Endothelial cell of umbilical vein (primary cell): ENCODE results near the gene SLIT2. TPM values are rescaled to one million over a fixed set of nuclear protein-coding genes. Genes with fewer than 3 reads are reported as not detected.

Experiments used
- BruUV-seq: library from RNA; stranded (reverse); fragments of 400-500 nt; replicated peaks from 2 replicates; lab custom pipeline; 2021; lab: Mats Ljungman, UMichigan
- CTCF ChIA-PET: fragments of 300-600, 350-600 bp; sonication (Branson Sonifier 250); formaldehyde crosslinking; loops from one replicate; lab custom pipeline; 2021; ENCODE audit warnings: antibody characterized with exemption, inconsistent platforms; lab: Charles Lee
- POLR2A ChIA-PET: fragments of 300-600, 350-600 bp; sonication (Branson Sonifier 250); formaldehyde crosslinking; loops from one replicate; lab custom pipeline; 2021; ENCODE audit warnings: antibody characterized with exemption, inconsistent platforms; lab: Charles Lee
- DNase-seq: peaks from one replicate; pipeline ENCODE4 v3.0.0-alpha.2; 2011; ENCODE audit warnings: low read depth, low spot score
- FAIRE-seq: peaks from 2 replicates; lab custom pipeline; 2011; peaks lifted over from hg19 to GRCh38; lab: Jason Lieb, UNC
- H2AFZ ChIP-seq: 2 replicates; pipeline ENCODE4 v1.6.0; 2012; ENCODE audit warnings: low read depth, low read length, control low read depth, inconsistent platforms
- H3K27ac ChIP-seq: 2 replicates; pipeline ENCODE4 v1.5.1; 2011; ENCODE audit warnings: low read depth, mild to moderate bottlenecking, control low read depth, low read length, moderate library complexity; ENCODE audit not compliant: insufficient read depth
- H3K27me3 ChIP-seq, 2 experiments: 2 replicates each; pipeline versions ENCODE4 v1.6.0 to v1.6.1; 2011; ENCODE audit warnings: low read length in 2 of 2, mixed read lengths in 1 of 2; ENCODE audit not compliant: control insufficient read depth in 2 of 2, insufficient read depth in 2 of 2
- H3K36me3 ChIP-seq, 2 experiments: 2 replicates in 1 of 2; 3 replicates in 1 of 2; pipeline ENCODE4 v1.5.1; 2011; ENCODE audit warnings: low read length in 2 of 2, mild to moderate bottlenecking in 1 of 2, moderate library complexity in 1 of 2; ENCODE audit not compliant: control insufficient read depth in 2 of 2, insufficient read depth in 2 of 2; ENCODE audit errors: extremely low read depth in 1 of 2
- H3K4me1 ChIP-seq: 3 replicates; pipeline ENCODE4 v1.5.1; 2011; ENCODE audit warnings: mild to moderate bottlenecking, low read length; ENCODE audit not compliant: control insufficient read depth, insufficient read depth; ENCODE audit errors: extremely low read depth
- H3K4me2 ChIP-seq: 2 replicates; pipeline ENCODE4 v1.6.1; 2011; ENCODE audit warnings: low read length, control low read depth, mixed read lengths; ENCODE audit not compliant: insufficient read depth
- H3K4me3 ChIP-seq, 3 experiments: fragments of 200-600 bp in 1 of 3; sonication (generic), shearing (Covaris generic) in 1 of 3; replicated peaks in 1 of 3; 2 replicates each; pipeline ENCODE4 v1.5.1; 2011 to 2016; ENCODE audit warnings: control low read depth in 3 of 3, low read length in 3 of 3, mild to moderate bottlenecking in 2 of 3, inconsistent platforms in 1 of 3, low read depth in 1 of 3, moderate library complexity in 1 of 3; ENCODE audit not compliant: insufficient read depth in 1 of 3
- H3K79me2 ChIP-seq: 2 replicates; pipeline ENCODE4 v1.6.0; 2012; ENCODE audit warnings: low read length, inconsistent platforms; ENCODE audit not compliant: control insufficient read depth, insufficient read depth
- H3K9ac ChIP-seq: replicated peaks from 2 replicates; pipeline ENCODE3; 2011; ENCODE audit warnings: low read length, control low read depth; ENCODE audit not compliant: insufficient read depth; ENCODE audit errors: extremely low read depth
- H3K9me1 ChIP-seq: replicated peaks from 3 replicates; pipeline ENCODE4 v1.6.0; 2011; ENCODE audit warnings: mild to moderate bottlenecking, low read length; ENCODE audit not compliant: control insufficient read depth, insufficient read depth; ENCODE audit errors: extremely low read depth
- H3K9me3 ChIP-seq: replicated peaks from 2 replicates; pipeline ENCODE4 v1.5.1; 2012; ENCODE audit warnings: low read length, inconsistent platforms; ENCODE audit not compliant: control insufficient read depth, insufficient read depth
- H4K20me1 ChIP-seq: replicated peaks from 2 replicates; pipeline ENCODE3; 2011; ENCODE audit warnings: mild to moderate bottlenecking, low read length; ENCODE audit not compliant: control insufficient read depth, insufficient read depth; ENCODE audit errors: extremely low read depth
- EZH2 ChIP-seq: IDR thresholded peaks from 2 replicates; pipeline ENCODE4 v1.6.1; 2012; ENCODE audit warnings: borderline replicate concordance, low read depth, mild to moderate bottlenecking, moderate library complexity, low read length, inconsistent platforms; ENCODE audit not compliant: severe bottlenecking
- FOS ChIP-seq: IDR thresholded peaks from 2 replicates; pipeline ENCODE4 v1.6.1; 2011; ENCODE audit warnings: mild to moderate bottlenecking, low read length, moderate library complexity, borderline replicate concordance; ENCODE audit not compliant: insufficient read depth
- GATA2 ChIP-seq: IDR thresholded peaks from 2 replicates; pipeline ENCODE4 v1.7.0; 2011; ENCODE audit warnings: low read depth, mild to moderate bottlenecking, moderate library complexity, mixed read lengths, low read length; ENCODE audit not compliant: insufficient read length, insufficient read depth
- JUN ChIP-seq: IDR thresholded peaks from 2 replicates; pipeline ENCODE4 v1.6.1; 2011; ENCODE audit warnings: borderline replicate concordance, low read depth; ENCODE audit not compliant: insufficient read length, insufficient read depth
- MYC ChIP-seq: IDR thresholded peaks from one replicate; pipeline ENCODE4 v1.6.1; 2011; ENCODE audit warnings: mild to moderate bottlenecking, low read depth, low read length
- POLR2A ChIP-seq: IDR thresholded peaks from 2 replicates; pipeline ENCODE4 v1.6.1; 2012; ENCODE audit warnings: low read depth, mild to moderate bottlenecking, control low read depth, low read length
- POLR2AphosphoS5 ChIP-seq: IDR thresholded peaks from 2 replicates; pipeline ENCODE4 v1.6.1; 2012; ENCODE audit warnings: low read depth, mild to moderate bottlenecking, control low read depth, low read length, moderate library complexity; ENCODE audit not compliant: insufficient read depth
- dilution Hi-C: fragments of 300-500 bp; cut with MboI; formaldehyde crosslinking; loops from one replicate; pipeline ENCODE4 v1.15.0; 2019; ENCODE audit warnings: low sequenced_read_pairs; ENCODE audit not compliant: extremely low pct_ligation_motif_present
- intact Hi-C: fragments of 100-400 bp; cut with micrococcal nuclease; formaldehyde crosslinking; loops from one replicate; pipeline ENCODE4 v1.10.0; 2022
- polyA plus RNA-seq, 4 experiments: library from polyadenylated mRNA; depleted of rRNA in 3 of 4; stranded (reverse) in 3 of 4; unstranded in 1 of 4; fragments of >200 nt; gene quantifications; 2 replicates each; pipeline versions ENCODE4 v1.2.1 to v1.2.3, GENCODE V29; 2011 to 2012; ENCODE audit warnings: missing spikeins in 1 of 4
- total RNA-seq: library from RNA; stranded (reverse); gene quantifications from 2 replicates; pipeline ENCODE4 v1.2.3, GENCODE V29; 2021
- TF ChIP-seq, protein P1 (sequence below): IDR thresholded peaks from 2 replicates; pipeline ENCODE4 v1.6.1; 2011; ENCODE audit not compliant: insufficient read depth, insufficient read length
- TF ChIP-seq, protein P2 (sequence below), 2 donors: IDR thresholded peaks; 1 replicate in 1 of 2; 2 replicates in 1 of 2; pipeline ENCODE4 v1.5.1; 2011; ENCODE audit warnings: low read length in 2 of 2, mild to moderate bottlenecking in 2 of 2, moderate library complexity in 2 of 2, control low read depth in 1 of 2, inconsistent platforms in 1 of 2, low read depth in 1 of 2; ENCODE audit not compliant: insufficient read depth in 1 of 2; ENCODE audit errors: extremely low read depth in 1 of 2

The SLIT2 gene
- total and polyA plus RNA-seq, 2 donors (not counting 3 experiments of a cell fraction or from before 2014, with no cell fraction given) = 9.3 to 22.2 TPM

DNA sequence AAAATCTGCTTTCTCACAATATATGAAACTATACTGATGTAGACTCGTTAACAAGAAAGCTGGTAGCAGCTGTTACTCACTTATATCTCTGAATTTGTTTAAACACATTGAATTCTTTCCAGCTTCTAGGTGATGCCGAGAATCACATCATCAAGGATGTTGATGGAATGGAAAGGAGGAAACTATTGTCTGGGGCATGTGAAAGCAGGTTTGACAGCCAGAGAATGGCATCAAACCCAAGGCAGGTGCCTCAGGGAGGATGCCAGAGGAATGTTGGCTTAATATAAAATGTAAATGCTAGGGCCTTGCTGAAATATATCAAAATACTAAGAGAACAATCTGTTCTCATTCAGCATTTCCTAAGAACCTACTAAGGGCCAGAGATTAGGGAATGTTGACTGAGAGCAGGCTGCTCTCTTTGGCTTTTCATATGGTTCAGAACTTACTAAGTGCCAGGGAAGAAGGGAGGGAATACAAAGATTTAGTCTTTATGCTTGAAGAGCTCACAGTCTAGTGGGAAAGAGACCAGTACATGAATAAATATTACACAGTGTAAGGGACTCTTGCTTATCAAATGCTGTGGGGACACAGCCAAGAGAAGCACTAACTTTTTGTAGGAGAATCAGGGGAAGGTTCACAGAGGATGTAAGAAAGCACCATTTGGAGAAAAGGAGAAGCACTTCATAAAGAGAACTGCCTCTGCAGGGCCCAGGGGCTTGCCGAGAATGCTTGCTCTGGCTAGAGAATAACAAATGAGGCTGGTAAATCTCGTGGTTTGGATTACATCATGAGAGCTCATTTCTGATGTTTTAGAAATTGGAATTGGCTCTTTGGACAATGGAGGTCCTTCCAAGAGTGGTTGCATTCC is 14.7 kb downstream of the SLIT2 start:
- dilution Hi-C loops = no loop called here

More for the DNA sequence above, 14.7 kb downstream of the SLIT2 start:
- ChIA-PET POLR2A (interaction anchor here (0.7 to 1.0 kb wide), 2 partner anchors 15 to 71 kb away, joined by 3 to 6 read pairs; partner anchors contain the start of gene SLIT2), CTCF (interaction anchor here (1.3 to 3.0 kb wide), 4 partner anchors 8 to 20 kb away, joined by 4 to 12 read pairs (median 4); no protein-coding TSS in a partner anchor)
- H3K9ac ChIP-seq = no peak overlapping the region
- no peaks in the 10 kb centered on the region for H3K79me2 ChIP-seq
- H4K20me1 ChIP-seq = no peaks in the 10 kb centered on the region
- H3K9me1 ChIP-seq = no peaks in the 10 kb centered on the region
- intact Hi-C loops = no loop called here
- no peak overlapping the region for H3K4me3 ChIP-seq
- H3K36me3 ChIP-seq = no peaks in the 10 kb centered on the region
- H3K4me2 ChIP-seq = no peak overlapping the region
- TF ChIP-seq, protein P1, sequence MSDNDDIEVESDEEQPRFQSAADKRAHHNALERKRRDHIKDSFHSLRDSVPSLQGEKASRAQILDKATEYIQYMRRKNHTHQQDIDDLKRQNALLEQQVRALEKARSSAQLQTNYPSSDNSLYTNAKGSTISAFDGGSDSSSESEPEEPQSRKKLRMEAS = no peak
- no peak for TF ChIP-seq GATA2
- no peak for TF ChIP-seq FOS
- TF ChIP-seq, protein P2, sequence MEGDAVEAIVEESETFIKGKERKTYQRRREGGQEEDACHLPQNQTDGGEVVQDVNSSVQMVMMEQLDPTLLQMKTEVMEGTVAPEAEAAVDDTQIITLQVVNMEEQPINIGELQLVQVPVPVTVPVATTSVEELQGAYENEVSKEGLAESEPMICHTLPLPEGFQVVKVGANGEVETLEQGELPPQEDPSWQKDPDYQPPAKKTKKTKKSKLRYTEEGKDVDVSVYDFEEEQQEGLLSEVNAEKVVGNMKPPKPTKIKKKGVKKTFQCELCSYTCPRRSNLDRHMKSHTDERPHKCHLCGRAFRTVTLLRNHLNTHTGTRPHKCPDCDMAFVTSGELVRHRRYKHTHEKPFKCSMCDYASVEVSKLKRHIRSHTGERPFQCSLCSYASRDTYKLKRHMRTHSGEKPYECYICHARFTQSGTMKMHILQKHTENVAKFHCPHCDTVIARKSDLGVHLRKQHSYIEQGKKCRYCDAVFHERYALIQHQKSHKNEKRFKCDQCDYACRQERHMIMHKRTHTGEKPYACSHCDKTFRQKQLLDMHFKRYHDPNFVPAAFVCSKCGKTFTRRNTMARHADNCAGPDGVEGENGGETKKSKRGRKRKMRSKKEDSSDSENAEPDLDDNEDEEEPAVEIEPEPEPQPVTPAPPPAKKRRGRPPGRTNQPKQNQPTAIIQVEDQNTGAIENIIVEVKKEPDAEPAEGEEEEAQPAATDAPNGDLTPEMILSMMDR (IDR thresholded peaks at IDR 0.05; ENCODE audit: extremely low read depth in 1 of 2, insufficient read depth in 1 of 2, low read depth in 1 of 2, low read length in 2 of 2) = no peak
- TF ChIP-seq EZH2 = no peak
- TF ChIP-seq JUN = no peak
- TF ChIP-seq POLR2AphosphoS5 = no peak
- TF ChIP-seq POLR2A = no peak
- TF ChIP-seq MYC = no peak
- no peaks in the 10 kb centered on the region for H3K9me3 ChIP-seq
- peak; percentile 8 for FAIRE-seq
- H2AFZ ChIP-seq = no peak overlapping the region
- DNase-seq = no peak
- H3K27ac ChIP-seq = no peak overlapping the region
- no peaks in the 10 kb centered on the region for H3K27me3 ChIP-seq
- BruUV-seq = no TSS peak
- H3K4me1 ChIP-seq = no peaks in the 10 kb centered on the region
